Prostate gland (tissue), 2 donors: ENCODE measurements around the gene KPNA1. TPM values are rescaled to one million over a fixed set of nuclear protein-coding genes. Genes with fewer than 3 reads are reported as not detected.

Experiments used
- DNase-seq: peaks from one replicate; pipeline ENCODE4 v3.0.0-alpha.2; 2019; ENCODE audit warnings: low spot score
- H3K27ac ChIP-seq, 2 donors: fragments of 200-600 bp; sonication (generic); 2 replicates each; pipeline ENCODE4 v1.5.1; 2017 to 2019
- H3K27me3 ChIP-seq: fragments of 200-600 bp; sonication (generic); replicated peaks from 2 replicates; pipeline ENCODE4 v1.5.1; 2019; ENCODE audit not compliant: insufficient read depth
- H3K36me3 ChIP-seq, 2 donors: fragments of 200-600 bp; sonication (generic); 1 replicate in 1 of 2; 2 replicates in 1 of 2; pipeline versions ENCODE4 v1.5.1 to v1.8.1; 2017 to 2019
- H3K4me1 ChIP-seq: fragments of 200-600 bp; sonication (generic); replicated peaks from 2 replicates; pipeline ENCODE4 v1.5.1; 2019
- H3K4me3 ChIP-seq, 2 donors: fragments of 200-600 bp; sonication (generic); 2 replicates each; pipeline ENCODE4 v1.5.1; 2017 to 2019
- H3K9me3 ChIP-seq: fragments of 200-600 bp; sonication (generic); 2 replicates; pipeline ENCODE4 v1.5.1; 2017
- POLR2A ChIP-seq: fragments of 450-650 bp; IDR thresholded peaks from one replicate; pipeline ENCODE4 v1.6.1; 2016; ENCODE audit warnings: antibody characterized with exemption, mild to moderate bottlenecking
- POLR2AphosphoS5 ChIP-seq: sonication (generic); formaldehyde crosslinking; IDR thresholded peaks from one replicate; pipeline ENCODE4 v1.6.1; 2017; ENCODE audit warnings: antibody characterized with exemption
- WGBS: methylation state at CpG from one replicate; pipeline ENCODE4 v1.1.5; 2018; 5-methylcytosine and 5-hydroxymethylcytosine counted together
- intact Hi-C: fragments of 100-400 bp; cut with DNase I; formaldehyde crosslinking; loops from one replicate; pipeline ENCODE4 v1.14.2; 2022
- total RNA-seq, 2 donors: library from RNA; depleted of rRNA; stranded (reverse); fragments of >200 nt; gene quantifications; one replicate each; pipeline ENCODE4 v1.1.0, GENCODE V29; 2016
- TF ChIP-seq, protein P1 (sequence below), 4 experiments: fragments of 200-600 bp in 2 of 4; fragments of 450-650 bp in 2 of 4; sonication (generic) in 2 of 4; IDR thresholded peaks; 1 replicate in 3 of 4; 2 replicates in 1 of 4; pipeline ENCODE4 v1.5.1; 2016 to 2019; ENCODE audit warnings: antibody characterized with exemption in 4 of 4, mild to moderate bottlenecking in 2 of 4, moderate library complexity in 2 of 4

Gene KPNA1
- total RNA-seq, 2 donors from 2014 or later, result 27.1 to 38.7 TPM

DNA sequence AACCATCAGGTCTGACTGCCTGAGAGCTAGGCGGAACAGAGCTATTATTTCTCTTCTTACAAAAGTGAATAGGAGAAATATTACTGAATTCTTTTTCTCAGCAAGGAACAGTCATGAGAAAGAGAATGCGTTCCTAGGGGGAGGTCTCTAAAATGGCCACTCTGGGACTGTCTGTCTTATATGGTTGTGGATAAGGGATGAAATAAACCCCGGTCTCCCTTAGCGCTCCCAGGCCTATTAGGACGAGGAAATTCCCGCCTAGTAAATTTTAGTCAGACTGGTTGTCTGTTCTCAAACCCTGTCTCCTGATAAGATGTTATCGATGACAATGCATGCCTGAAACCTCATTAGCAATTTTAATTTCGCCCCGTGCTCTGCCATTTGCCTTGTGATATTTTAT, 78.8 kb downstream of the KPNA1 start:
- Histone ChIP-seq H3K9me3 (no peaks in the 10 kb centered on the region), H3K27me3 (no peaks in the 10 kb centered on the region), H3K4me1 (no peaks in the 10 kb centered on the region), H3K27ac (no peak overlapping the region), H3K4me3 (no peak overlapping the region), H3K36me3 (peaks cover 0 to under 1% of the 10 kb centered on the region in 2 donors)
- no peak for DNase-seq
- WGBS, result 97% methylated on average over 9 of the region's 9 CpGs
- intact Hi-C loops, result no loop called here
- TF ChIP-seq POLR2A (no peak), POLR2AphosphoS5 (no peak)
- TF ChIP-seq, protein P1, sequence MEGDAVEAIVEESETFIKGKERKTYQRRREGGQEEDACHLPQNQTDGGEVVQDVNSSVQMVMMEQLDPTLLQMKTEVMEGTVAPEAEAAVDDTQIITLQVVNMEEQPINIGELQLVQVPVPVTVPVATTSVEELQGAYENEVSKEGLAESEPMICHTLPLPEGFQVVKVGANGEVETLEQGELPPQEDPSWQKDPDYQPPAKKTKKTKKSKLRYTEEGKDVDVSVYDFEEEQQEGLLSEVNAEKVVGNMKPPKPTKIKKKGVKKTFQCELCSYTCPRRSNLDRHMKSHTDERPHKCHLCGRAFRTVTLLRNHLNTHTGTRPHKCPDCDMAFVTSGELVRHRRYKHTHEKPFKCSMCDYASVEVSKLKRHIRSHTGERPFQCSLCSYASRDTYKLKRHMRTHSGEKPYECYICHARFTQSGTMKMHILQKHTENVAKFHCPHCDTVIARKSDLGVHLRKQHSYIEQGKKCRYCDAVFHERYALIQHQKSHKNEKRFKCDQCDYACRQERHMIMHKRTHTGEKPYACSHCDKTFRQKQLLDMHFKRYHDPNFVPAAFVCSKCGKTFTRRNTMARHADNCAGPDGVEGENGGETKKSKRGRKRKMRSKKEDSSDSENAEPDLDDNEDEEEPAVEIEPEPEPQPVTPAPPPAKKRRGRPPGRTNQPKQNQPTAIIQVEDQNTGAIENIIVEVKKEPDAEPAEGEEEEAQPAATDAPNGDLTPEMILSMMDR (IDR thresholded peaks at IDR 0.05), result no peak

DNA sequence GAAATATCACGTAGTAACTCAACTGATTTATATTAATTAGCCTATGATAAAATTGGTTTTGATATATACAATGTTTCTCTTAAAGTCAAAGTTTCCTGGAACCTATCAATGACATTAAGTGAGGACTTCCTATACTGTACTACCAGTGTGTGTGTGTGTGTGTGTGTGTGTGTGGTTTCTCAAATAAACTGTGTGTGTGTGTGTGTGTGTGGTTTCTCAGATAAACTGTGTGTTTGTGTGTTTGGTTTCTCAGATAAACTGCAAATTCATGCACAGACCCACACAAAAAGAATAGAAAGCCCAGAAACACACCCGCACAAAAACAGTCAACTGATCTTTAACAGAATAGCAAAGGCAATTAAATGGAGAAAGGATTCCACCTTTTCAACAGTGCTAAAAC, 84.4 kb downstream of the KPNA1 start:
- no peak for TF ChIP-seq POLR2A
- TF ChIP-seq, protein P1 (IDR thresholded peaks at IDR 0.05), result no peak
- TF ChIP-seq POLR2AphosphoS5, result no peak
- H3K36me3 ChIP-seq, result peaks cover 0 to 8% of the 10 kb centered on the region in 2 donors
- no peaks in the 10 kb centered on the region for H3K9me3 ChIP-seq
- no peak for DNase-seq
- H3K4me1 ChIP-seq, result no peaks in the 10 kb centered on the region
- WGBS, result 99% methylated on average over 2 of the region's 2 CpGs
- intact Hi-C loops, result no loop called here
- no peak overlapping the region for H3K27ac ChIP-seq
- no peak overlapping the region for H3K4me3 ChIP-seq
- no peaks in the 10 kb centered on the region for H3K27me3 ChIP-seq

DNA sequence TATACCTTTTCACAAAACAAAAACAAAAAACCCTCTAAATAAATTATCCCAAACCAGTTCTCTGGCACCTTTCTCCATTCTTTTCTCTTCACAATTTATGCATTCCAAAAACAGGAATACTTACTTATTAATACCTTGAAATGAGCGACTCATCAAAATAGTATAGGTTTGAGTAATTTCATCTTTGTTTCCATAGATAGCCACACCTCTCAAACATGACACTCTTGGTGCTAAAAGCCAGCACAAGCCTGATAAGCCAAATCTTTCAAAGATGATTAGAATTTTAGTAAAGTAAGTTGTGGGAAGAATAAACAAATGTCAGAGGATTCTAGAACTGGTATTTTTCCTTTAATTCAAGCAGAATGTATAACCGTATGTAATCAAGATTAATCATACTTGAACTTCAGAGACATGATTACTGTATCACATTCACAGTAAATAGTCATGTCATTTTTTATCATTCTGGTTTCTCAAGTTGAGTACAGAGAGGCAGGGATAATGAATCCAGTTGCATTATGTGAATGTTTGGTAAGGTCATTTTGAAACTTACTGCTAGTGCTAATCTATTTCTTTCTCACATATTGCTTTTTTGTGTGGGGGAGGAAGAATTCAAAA, 86.8 kb downstream of the KPNA1 start:
- TF ChIP-seq, protein P1 (IDR thresholded peaks at IDR 0.05), result no peak
- TF ChIP-seq POLR2AphosphoS5, result no peak
- TF ChIP-seq POLR2A, result no peak
- Histone ChIP-seq H3K27ac (no peak overlapping the region), H3K4me3 (no peak overlapping the region), H3K4me1 (no peaks in the 10 kb centered on the region), H3K27me3 (no peaks in the 10 kb centered on the region), H3K36me3 (peaks cover 0 to 8% of the 10 kb centered on the region in 2 donors), H3K9me3 (no peaks in the 10 kb centered on the region)
- 90% methylated on average over 2 of the region's 2 CpGs for WGBS
- intact Hi-C loops, result no loop called here
- no peak for DNase-seq

DNA sequence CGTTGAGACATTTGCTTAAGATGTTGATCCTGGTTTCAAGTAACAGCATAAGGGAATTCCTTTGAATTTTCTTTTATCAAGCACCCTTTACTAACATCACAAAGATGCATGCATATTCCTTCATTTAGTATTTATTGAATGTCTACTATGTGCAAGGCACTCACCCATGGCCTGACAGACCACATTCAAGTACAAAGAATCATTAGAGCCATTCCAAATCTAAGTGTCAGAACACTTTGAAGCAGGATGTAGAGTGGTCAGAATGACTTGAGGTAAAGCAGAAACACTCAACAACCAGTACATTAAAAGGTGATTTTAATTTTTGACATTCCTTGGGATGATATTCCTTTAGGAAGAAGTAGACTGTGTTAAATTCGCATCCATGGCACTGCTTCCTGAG, 92.9 kb downstream of the KPNA1 start:
- TF ChIP-seq POLR2AphosphoS5 (no peak), POLR2A (no peak)
- TF ChIP-seq, protein P1 (IDR thresholded peaks at IDR 0.05), result no peak
- no peak overlapping the region for H3K4me3 ChIP-seq
- H3K9me3 ChIP-seq, result no peaks in the 10 kb centered on the region
- H3K27me3 ChIP-seq, result no peaks in the 10 kb centered on the region
- no peaks in the 10 kb centered on the region for H3K4me1 ChIP-seq
- H3K27ac ChIP-seq, result no peak overlapping the region
- H3K36me3 ChIP-seq, result peaks cover 0 to 5% of the 10 kb centered on the region in 2 donors
- WGBS, result 79% methylated on average over 2 of the region's 2 CpGs
- no peak for DNase-seq
- intact Hi-C loops, result no loop called here

DNA sequence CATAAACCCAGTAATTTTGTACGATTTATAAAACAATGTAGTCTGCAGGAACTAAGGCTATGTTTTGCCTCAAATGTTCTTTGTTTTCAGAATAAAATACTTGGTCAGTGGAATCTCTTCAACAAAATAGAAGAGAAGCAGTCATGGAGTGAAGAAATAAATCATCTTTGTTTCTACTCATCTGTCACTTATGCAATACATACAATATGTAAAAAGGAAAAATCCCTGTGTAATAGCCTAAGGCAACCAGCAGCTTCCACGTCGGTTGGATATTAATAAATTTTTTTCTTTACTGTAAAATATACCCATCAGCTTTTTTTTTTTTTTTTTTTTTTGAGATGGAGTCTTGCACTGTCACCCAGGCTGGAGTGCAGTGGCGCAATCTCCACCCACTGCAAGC, 93.6 kb downstream of the KPNA1 start:
- Histone ChIP-seq H3K27ac (no peak overlapping the region), H3K36me3 (no peaks in the 10 kb centered on the region), H3K9me3 (no peaks in the 10 kb centered on the region), H3K4me3 (no peak overlapping the region), H3K27me3 (no peaks in the 10 kb centered on the region), H3K4me1 (no peaks in the 10 kb centered on the region)
- no peak for DNase-seq
- 89% methylated on average over 4 of the region's 4 CpGs for WGBS
- no peak for TF ChIP-seq POLR2A
- TF ChIP-seq, protein P1 (IDR thresholded peaks at IDR 0.05), result no peak
- intact Hi-C loops, result no loop called here
